Mucosa of descending colon (tissue), 3 donors: ENCODE data around the gene VAV3. TPM values are rescaled to one million over a fixed set of nuclear protein-coding genes. Genes with fewer than 3 reads are reported as not detected.

Experiments used
- ATAC-seq: fragments of 200-7000 bp; cut with Tn5 transposase; one replicate; pipeline ENCODE4 v1.9.1; 2020; ENCODE audit warnings: mild to moderate bottlenecking, moderate library complexity
- DNase-seq, 3 donors: peaks; one replicate each; pipeline ENCODE4 v3.0.0-alpha.2; 2020
- H3K36me3 ChIP-seq: fragments of 200-600 bp; one replicate; pipeline ENCODE4 v1.8.0; 2021; ENCODE audit warnings: low read depth, mild to moderate bottlenecking
- H3K4me1 ChIP-seq: fragments of 200-600 bp; one replicate; pipeline ENCODE4 v1.8.0; 2021; ENCODE audit warnings: low read depth, mild to moderate bottlenecking
- H3K4me3 ChIP-seq: fragments of 200-600 bp; one replicate; pipeline ENCODE4 v1.8.0; 2021; ENCODE audit warnings: mild to moderate bottlenecking
- H3K9me3 ChIP-seq: fragments of 200-600 bp; one replicate; pipeline ENCODE4 v1.8.0; 2021; ENCODE audit warnings: mild to moderate bottlenecking
- CTCF ChIP-seq: fragments of 200-600 bp; IDR thresholded peaks from one replicate; pipeline ENCODE4 v1.8.0; 2022; ENCODE audit warnings: antibody characterized with exemption, mild to moderate bottlenecking
- intact Hi-C, 2 donors: fragments of 100-400 bp; cut with DNase I in 1 of 2; cut with micrococcal nuclease in 1 of 2; formaldehyde crosslinking; loops; one replicate each; pipeline versions ENCODE4 v1.11.0 to v1.11.1; 2022; cut with DNase I, micrococcal nuclease
- total RNA-seq, 3 donors: library from RNA; stranded (reverse); fragmentation: NEBNext Ultra II Directional in 2 of 3; extraction: Animal tissue kit (Norgen Biotek cat#: 25700) in 2 of 3; gene quantifications; one replicate each; pipeline versions ENCODE4 v1.2.1 to v1.2.4, GENCODE V29; 2021 to 2023
- donor health status: DM: no; HTN: no; CAD: no; lungs with moderate emphysema.
- donor health status: DM: no; HTN: no; CAD: no.
- donor health status: DM: no; HTN: yes; CAD: no.

The VAV3 gene
- total RNA-seq, 3 donors from 2014 or later: 41.3 to 142 (median 101) TPM

- ATAC-seq: no peak
- no peak for TF ChIP-seq CTCF
- Histone ChIP-seq H3K4me1 (no peaks in the 10 kb centered on the region), H3K9me3 (no peaks in the 10 kb centered on the region), H3K4me3 (no peak overlapping the region), H3K36me3 (no peaks in the 10 kb centered on the region)
- DNase-seq: no peak
- intact Hi-C loops: no loop called here
These were observed 360.2 kb downstream of the VAV3 start for GRCh38 chr1:107604825-107605224.

GRCh38 chr1:107600607-107601160 lies 364.3 kb downstream of the VAV3 start:
- ATAC-seq (no peak), DNase-seq (no peak)
- intact Hi-C loops: no loop called here
- H3K36me3 ChIP-seq: no peaks in the 10 kb centered on the region
- H3K4me1 ChIP-seq: no peaks in the 10 kb centered on the region
- H3K9me3 ChIP-seq: no peaks in the 10 kb centered on the region
- no peak overlapping the region for H3K4me3 ChIP-seq
- TF ChIP-seq CTCF: no peak

GRCh38 chr1:107599220-107599619 lies 365.8 kb downstream of the VAV3 start:
- intact Hi-C loops: loop anchor here in 1 of 2 donors (10.0 kb wide), 1 partner anchor 64 kb away; no protein-coding TSS in a partner anchor
- Histone ChIP-seq H3K4me1 (no peaks in the 10 kb centered on the region), H3K9me3 (no peaks in the 10 kb centered on the region), H3K4me3 (no peak overlapping the region), H3K36me3 (no peaks in the 10 kb centered on the region)
- no peak for TF ChIP-seq CTCF
- ATAC-seq: no peak
- no peak for DNase-seq

GRCh38 chr1:107597290-107597689 lies 367.7 kb downstream of the VAV3 start:
- no peaks in the 10 kb centered on the region for H3K9me3 ChIP-seq
- ATAC-seq (peak; percentile 10), DNase-seq (no peak)
- intact Hi-C loops: loop anchor here in 1 of 2 donors (10.0 kb wide), 1 partner anchor 62 kb away; no protein-coding TSS in a partner anchor
- H3K4me3 ChIP-seq: no peak overlapping the region
- peaks cover 9% of the 10 kb centered on the region for H3K4me1 ChIP-seq
- H3K36me3 ChIP-seq: no peaks in the 10 kb centered on the region
- no peak for TF ChIP-seq CTCF

GRCh38 chr1:107594536-107594935 lies 370.4 kb downstream of the VAV3 start:
- Histone ChIP-seq H3K9me3 (no peaks in the 10 kb centered on the region), H3K4me1 (peaks cover 9% of the 10 kb centered on the region), H3K4me3 (no peak overlapping the region), H3K36me3 (no peaks in the 10 kb centered on the region)
- no peak for ATAC-seq
- no peak for DNase-seq
- no peak for TF ChIP-seq CTCF
- intact Hi-C loops: loop anchor here in 1 of 2 donors (10.0 kb wide), 1 partner anchor 60 kb away; no protein-coding TSS in a partner anchor
